Loucy (cell line): ENCODE data around the gene SLC25A13.

Experiments used
- H2AFZ ChIP-seq: fragments of 200-600 bp; sonication (generic); 2 replicates; pipeline ENCODE4 v1.6.0; 2016; ENCODE audit warnings: antibody characterized with exemption, mild to moderate bottlenecking, low read length, moderate library complexity
- H3F3A ChIP-seq: fragments of 200-600 bp; 2 replicates; pipeline ENCODE4 v1.6.0; 2016; ENCODE audit warnings: antibody characterized with exemption, low read depth, mild to moderate bottlenecking
- H3K27me3 ChIP-seq: fragments of 200-600 bp; sonication (generic); 2 replicates; pipeline ENCODE4 v1.6.1; 2014; ENCODE audit warnings: low read length, mild to moderate bottlenecking; ENCODE audit not compliant: insufficient read depth, poor library complexity, severe bottlenecking
- H3K36me3 ChIP-seq: fragments of 200-600 bp; sonication (generic); 2 replicates; pipeline ENCODE4 v1.6.1; 2016; ENCODE audit warnings: low read length; ENCODE audit not compliant: insufficient read depth
- H3K4me1 ChIP-seq: fragments of 200-600 bp; sonication (generic); 2 replicates; pipeline ENCODE4 v1.5.1; 2014; ENCODE audit warnings: low read length, mild to moderate bottlenecking; ENCODE audit not compliant: insufficient read depth, poor library complexity, severe bottlenecking
- H3K4me2 ChIP-seq: fragments of 200-600 bp; sonication (generic); 2 replicates; pipeline ENCODE4 v1.6.0; 2014; ENCODE audit warnings: antibody characterized with exemption, low read length, low read depth, mild to moderate bottlenecking; ENCODE audit not compliant: poor library complexity, severe bottlenecking
- H3K4me3 ChIP-seq: fragments of 200-600 bp; sonication (generic); 2 replicates; pipeline ENCODE4 v1.5.1; 2014; ENCODE audit warnings: low read length, mild to moderate bottlenecking, mixed read lengths; ENCODE audit not compliant: poor library complexity, severe bottlenecking
- H3K79me2 ChIP-seq: fragments of 200-600 bp; sonication (generic); 2 replicates; pipeline ENCODE4 v1.6.1; 2014; ENCODE audit warnings: low read length; ENCODE audit not compliant: insufficient read depth
- H3K9ac ChIP-seq: fragments of 200-600 bp; sonication (generic); 2 replicates; pipeline ENCODE4 v1.6.0; 2014; ENCODE audit warnings: mild to moderate bottlenecking, low read depth, low read length, moderate library complexity; ENCODE audit not compliant: poor library complexity, severe bottlenecking
- H3K9me2 ChIP-seq: fragments of 200-600 bp; sonication (generic); replicated peaks from 2 replicates; pipeline ENCODE4 v1.6.1; 2016; ENCODE audit warnings: low read depth, low read length, mixed read lengths
- H3K9me3 ChIP-seq: fragments of 200-600 bp; sonication (generic); 2 replicates; pipeline ENCODE4 v1.6.1; 2014; ENCODE audit warnings: mild to moderate bottlenecking, antibody characterized with exemption, low read length, low read depth; ENCODE audit not compliant: insufficient read depth
- H4K20me1 ChIP-seq: fragments of 200-600 bp; sonication (generic); 2 replicates; pipeline ENCODE4 v1.6.0; 2014; ENCODE audit warnings: antibody characterized with exemption, low read length, mild to moderate bottlenecking; ENCODE audit not compliant: insufficient read depth, poor library complexity, severe bottlenecking
- EZH2phosphoT487 ChIP-seq: fragments of 200-600 bp; IDR thresholded peaks from 2 replicates; pipeline ENCODE4 v1.6.1; 2018; ENCODE audit warnings: antibody characterized with exemption, mild to moderate bottlenecking, moderate library complexity, borderline replicate concordance
- TF ChIP-seq, protein P1 (sequence below): fragments of 200-600 bp; sonication (generic); conservative IDR thresholded peaks from 2 replicates; pipeline ENCODE4 v1.5.1; 2014; ENCODE audit warnings: mild to moderate bottlenecking, antibody characterized with exemption, low read length

The SLC25A13 gene

DNA sequence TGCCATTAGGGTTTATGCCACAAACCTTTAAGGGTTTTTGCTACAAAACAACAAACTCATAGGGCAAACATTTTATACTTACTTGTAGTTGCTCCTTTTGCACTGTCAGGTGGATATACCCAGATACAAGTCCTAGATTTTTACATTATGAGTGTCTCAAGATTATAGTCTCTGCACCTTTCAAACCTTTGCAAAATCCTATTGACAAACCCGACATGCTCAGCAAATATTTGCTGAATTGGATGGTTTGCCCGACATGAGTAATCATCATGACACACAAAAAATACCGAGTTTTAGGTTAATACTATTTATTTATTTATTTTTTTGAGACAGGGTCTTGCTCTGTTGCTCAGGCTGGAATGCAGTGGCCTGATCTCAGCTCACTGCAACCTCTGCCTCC lies 117.3 kb downstream of the SLC25A13 start:
- Histone ChIP-seq H3K9me3 (no peaks in the 10 kb centered on the region), H4K20me1 (no peaks in the 10 kb centered on the region), H2AFZ (no peak overlapping the region), H3F3A (no peaks in the 10 kb centered on the region), H3K27me3 (no peaks in the 10 kb centered on the region), H3K9ac (no peak overlapping the region), H3K4me1 (no peaks in the 10 kb centered on the region), H3K4me3 (no peak overlapping the region), H3K9me2 (no peaks in the 10 kb centered on the region), H3K36me3 (peaks cover 9% of the 10 kb centered on the region; the same call in 1 of the 2 replicates), H3K4me2 (no peak overlapping the region), H3K79me2 (no peaks in the 10 kb centered on the region)
- TF ChIP-seq, protein P1, sequence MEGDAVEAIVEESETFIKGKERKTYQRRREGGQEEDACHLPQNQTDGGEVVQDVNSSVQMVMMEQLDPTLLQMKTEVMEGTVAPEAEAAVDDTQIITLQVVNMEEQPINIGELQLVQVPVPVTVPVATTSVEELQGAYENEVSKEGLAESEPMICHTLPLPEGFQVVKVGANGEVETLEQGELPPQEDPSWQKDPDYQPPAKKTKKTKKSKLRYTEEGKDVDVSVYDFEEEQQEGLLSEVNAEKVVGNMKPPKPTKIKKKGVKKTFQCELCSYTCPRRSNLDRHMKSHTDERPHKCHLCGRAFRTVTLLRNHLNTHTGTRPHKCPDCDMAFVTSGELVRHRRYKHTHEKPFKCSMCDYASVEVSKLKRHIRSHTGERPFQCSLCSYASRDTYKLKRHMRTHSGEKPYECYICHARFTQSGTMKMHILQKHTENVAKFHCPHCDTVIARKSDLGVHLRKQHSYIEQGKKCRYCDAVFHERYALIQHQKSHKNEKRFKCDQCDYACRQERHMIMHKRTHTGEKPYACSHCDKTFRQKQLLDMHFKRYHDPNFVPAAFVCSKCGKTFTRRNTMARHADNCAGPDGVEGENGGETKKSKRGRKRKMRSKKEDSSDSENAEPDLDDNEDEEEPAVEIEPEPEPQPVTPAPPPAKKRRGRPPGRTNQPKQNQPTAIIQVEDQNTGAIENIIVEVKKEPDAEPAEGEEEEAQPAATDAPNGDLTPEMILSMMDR, result no peak
- no peak for TF ChIP-seq EZH2phosphoT487

GRCh38 chr7:96203786-96204185 lies 118.1 kb downstream of the SLC25A13 start:
- no peak overlapping the region for H2AFZ ChIP-seq
- no peaks in the 10 kb centered on the region for H3F3A ChIP-seq
- H3K4me2 ChIP-seq, result no peak overlapping the region
- H3K9me3 ChIP-seq, result no peaks in the 10 kb centered on the region
- peaks cover 9% of the 10 kb centered on the region; the same call in 1 of the 2 replicates for H3K36me3 ChIP-seq
- no peaks in the 10 kb centered on the region for H3K79me2 ChIP-seq
- H4K20me1 ChIP-seq, result no peaks in the 10 kb centered on the region
- no peak overlapping the region for H3K9ac ChIP-seq
- H3K9me2 ChIP-seq, result no peaks in the 10 kb centered on the region
- TF ChIP-seq, protein P1, result no peak
- no peak for TF ChIP-seq EZH2phosphoT487
- no peaks in the 10 kb centered on the region for H3K27me3 ChIP-seq
- no peak overlapping the region for H3K4me3 ChIP-seq
- H3K4me1 ChIP-seq, result no peaks in the 10 kb centered on the region

GRCh38 chr7:96202102-96202501 lies 119.8 kb downstream of the SLC25A13 start:
- Histone ChIP-seq H3K9me2 (no peaks in the 10 kb centered on the region), H3K4me1 (no peaks in the 10 kb centered on the region)
- TF ChIP-seq, protein P1, result no peak
- no peak for TF ChIP-seq EZH2phosphoT487

More at GRCh38 chr7:96202102-96202501, 119.8 kb downstream of the SLC25A13 start:
- Histone ChIP-seq H3F3A (no peaks in the 10 kb centered on the region), H3K4me2 (no peak overlapping the region), H3K9me3 (no peaks in the 10 kb centered on the region), H3K4me3 (no peak overlapping the region), H3K79me2 (no peaks in the 10 kb centered on the region), H2AFZ (no peak overlapping the region), H3K36me3 (peaks cover 6% of the 10 kb centered on the region; the same call in 1 of the 2 replicates), H4K20me1 (no peaks in the 10 kb centered on the region), H3K27me3 (no peaks in the 10 kb centered on the region), H3K9ac (no peak overlapping the region)
